ENCODE results near the gene MGAT5.

Gene MGAT5

DNA sequence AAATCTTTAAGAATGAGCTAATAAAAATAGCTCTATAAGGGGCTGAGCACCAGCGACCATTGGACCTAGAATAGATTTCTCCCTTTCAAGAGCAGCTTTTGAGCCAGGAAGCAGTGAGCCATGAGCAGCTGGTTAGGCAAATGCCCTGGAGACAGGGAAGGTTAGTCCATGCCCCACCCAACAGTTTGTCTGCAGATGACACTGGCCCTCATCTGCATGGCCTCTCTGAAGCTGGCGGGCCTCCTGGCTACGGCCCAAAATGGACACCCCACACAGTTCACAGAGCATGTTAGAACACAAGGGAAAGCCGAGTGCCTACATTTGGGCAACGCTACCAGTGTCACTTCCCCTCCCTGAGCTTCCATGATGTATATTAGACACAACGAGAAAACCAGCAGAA is 201.1 kb downstream of the MGAT5 start:
- no peaks in the 10 kb centered on the region for H3K27me3 ChIP-seq (ENCODE audit: insufficient read depth, low read length)
- H3K4me3 ChIP-seq (ENCODE audit: low read depth, low read length, poor library complexity, severe bottlenecking): no peak overlapping the region
- H3K9me3 ChIP-seq (ENCODE audit: low read length): no peaks in the 10 kb centered on the region
- H3K9ac ChIP-seq (ENCODE audit: low read length): no peak overlapping the region
- TF ChIP-seq CTCF (IDR thresholded peaks at IDR 0.05; ENCODE audit: low read length): no peak
- no peak for TF ChIP-seq EZH2 (IDR thresholded peaks at IDR 0.05; ENCODE audit: borderline replicate concordance, low read length)
- no peaks in the 10 kb centered on the region for H3K79me2 ChIP-seq (ENCODE audit: insufficient read depth, low read length)
- H3F3A ChIP-seq (ENCODE audit: insufficient read depth, low read length): no peaks in the 10 kb centered on the region
- H3K27ac ChIP-seq (ENCODE audit: low read depth, low read length, poor library complexity, severe bottlenecking): no peak overlapping the region
- no peaks in the 10 kb centered on the region for H3K4me1 ChIP-seq (ENCODE audit: insufficient read depth, low read length, severe bottlenecking)
- H3K9me2 ChIP-seq (ENCODE audit: low read depth, low read length): no peaks in the 10 kb centered on the region
- no peak overlapping the region for H3K4me2 ChIP-seq (ENCODE audit: low read length)
- no peak overlapping the region for H2AFZ ChIP-seq (ENCODE audit: low read length)
- H3K36me3 ChIP-seq (ENCODE audit: insufficient read depth, low read length): peaks cover 23% of the 10 kb centered on the region
- H4K20me1 ChIP-seq (ENCODE audit: insufficient read depth, low read length): no peaks in the 10 kb centered on the region

GRCh38 chr2:134455426-134455825 is 201.6 kb downstream of the MGAT5 start:
- no peak overlapping the region for H2AFZ ChIP-seq (ENCODE audit: low read length)
- no peak overlapping the region for H3K9ac ChIP-seq (ENCODE audit: low read length)
- H3K9me3 ChIP-seq (ENCODE audit: low read length): no peaks in the 10 kb centered on the region
- H3K27ac ChIP-seq (ENCODE audit: low read depth, low read length, poor library complexity, severe bottlenecking): no peak overlapping the region
- H3K36me3 ChIP-seq (ENCODE audit: insufficient read depth, low read length): peaks cover 23% of the 10 kb centered on the region
- no peaks in the 10 kb centered on the region for H3F3A ChIP-seq (ENCODE audit: insufficient read depth, low read length)
- no peaks in the 10 kb centered on the region for H3K9me2 ChIP-seq (ENCODE audit: low read depth, low read length)
- no peaks in the 10 kb centered on the region for H3K79me2 ChIP-seq (ENCODE audit: insufficient read depth, low read length)
- H3K4me1 ChIP-seq (ENCODE audit: insufficient read depth, low read length, severe bottlenecking): no peaks in the 10 kb centered on the region
- H3K4me3 ChIP-seq (ENCODE audit: low read depth, low read length, poor library complexity, severe bottlenecking): no peak overlapping the region
- no peak overlapping the region for H3K4me2 ChIP-seq (ENCODE audit: low read length)
- no peak for TF ChIP-seq CTCF (IDR thresholded peaks at IDR 0.05; ENCODE audit: low read length)
- TF ChIP-seq EZH2 (IDR thresholded peaks at IDR 0.05; ENCODE audit: borderline replicate concordance, low read length): no peak
- no peaks in the 10 kb centered on the region for H4K20me1 ChIP-seq (ENCODE audit: insufficient read depth, low read length)
- no peaks in the 10 kb centered on the region for H3K27me3 ChIP-seq (ENCODE audit: insufficient read depth, low read length)

DNA sequence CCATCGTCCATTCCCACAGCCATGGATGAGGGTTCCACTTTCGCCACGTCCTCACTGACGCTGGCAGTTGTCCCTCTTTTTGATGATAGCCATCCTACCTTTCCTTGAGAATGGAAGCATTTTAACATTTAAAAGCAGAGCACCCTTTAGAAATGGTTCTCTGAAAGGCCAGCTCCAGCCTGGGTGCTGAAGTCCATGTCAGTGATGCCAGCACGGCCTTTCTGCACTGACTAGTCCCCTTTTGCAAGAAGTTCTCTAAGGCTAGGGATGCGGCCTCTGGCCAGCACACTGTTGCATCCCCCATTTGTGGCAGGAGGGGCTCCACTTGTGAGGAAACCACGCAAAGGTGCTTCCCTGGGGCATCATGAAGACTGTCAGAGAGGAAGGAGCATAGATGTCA is 203.5 kb downstream of the MGAT5 start:
- H2AFZ ChIP-seq (ENCODE audit: low read length): no peak overlapping the region
- H3K36me3 ChIP-seq (ENCODE audit: insufficient read depth, low read length): peaks cover 9% of the 10 kb centered on the region; the same call in 1 of the 2 replicates
- H3K9ac ChIP-seq (ENCODE audit: low read length): no peak overlapping the region
- H3K9me2 ChIP-seq (ENCODE audit: low read depth, low read length): no peaks in the 10 kb centered on the region
- no peak overlapping the region for H3K27ac ChIP-seq (ENCODE audit: low read depth, low read length, poor library complexity, severe bottlenecking)
- no peaks in the 10 kb centered on the region for H3K27me3 ChIP-seq (ENCODE audit: insufficient read depth, low read length)
- H3K9me3 ChIP-seq (ENCODE audit: low read length): no peaks in the 10 kb centered on the region
- no peaks in the 10 kb centered on the region for H3K79me2 ChIP-seq (ENCODE audit: insufficient read depth, low read length)
- no peak overlapping the region for H3K4me2 ChIP-seq (ENCODE audit: low read length)
- H3F3A ChIP-seq (ENCODE audit: insufficient read depth, low read length): no peaks in the 10 kb centered on the region
- H3K4me1 ChIP-seq (ENCODE audit: insufficient read depth, low read length, severe bottlenecking): no peaks in the 10 kb centered on the region
- no peak overlapping the region for H3K4me3 ChIP-seq (ENCODE audit: low read depth, low read length, poor library complexity, severe bottlenecking)
- TF ChIP-seq EZH2 (IDR thresholded peaks at IDR 0.05; ENCODE audit: borderline replicate concordance, low read length) (no peak), CTCF (IDR thresholded peaks at IDR 0.05; ENCODE audit: low read length) (no peak)
- no peaks in the 10 kb centered on the region for H4K20me1 ChIP-seq (ENCODE audit: insufficient read depth, low read length)
